Mucosa of rectum (tissue), 2 donors: Measurements from ENCODE around the gene OTULIN.
A peak's percentile ranks its signal among the peaks of the same experiment; 100 is the strongest.

Experiments
- H3K27ac ChIP-seq, 2 donors: one replicate each; pipeline ENCODE4 v1.7.0; 2013; ENCODE audit warnings: inconsistent platforms in 2 of 2, low read depth in 2 of 2, low read length in 2 of 2
- H3K27me3 ChIP-seq, 2 donors: one replicate each; pipeline ENCODE4 v1.7.0; 2013; ENCODE audit warnings: low read length in 2 of 2; ENCODE audit not compliant: control insufficient read depth in 2 of 2, insufficient read depth in 2 of 2
- H3K36me3 ChIP-seq, 2 donors: one replicate each; pipeline ENCODE4 v1.7.0; 2013; ENCODE audit warnings: low read length in 2 of 2; ENCODE audit not compliant: control insufficient read depth in 2 of 2, insufficient read depth in 2 of 2
- H3K4me1 ChIP-seq, 2 donors: one replicate each; pipeline ENCODE4 v1.7.0; 2013; ENCODE audit warnings: low read length in 2 of 2, mild to moderate bottlenecking in 1 of 2; ENCODE audit not compliant: control insufficient read depth in 2 of 2, insufficient read depth in 2 of 2
- H3K4me3 ChIP-seq, 2 donors: one replicate each; pipeline ENCODE4 v1.7.0; 2013; ENCODE audit warnings: low read length in 2 of 2
- H3K9ac ChIP-seq, 2 donors: one replicate each; pipeline ENCODE4 v1.7.0; 2013; ENCODE audit warnings: low read length in 2 of 2, low read depth in 1 of 2, mild to moderate bottlenecking in 1 of 2
- H3K9me3 ChIP-seq, 2 donors: one replicate each; pipeline ENCODE4 v1.7.0; 2013; ENCODE audit warnings: low read length in 2 of 2; ENCODE audit not compliant: control insufficient read depth in 2 of 2
- donor health status: healthy.
- donor health status: Normal muscosa, but diverticular disease.

OTULIN gene

GRCh38 chr5:14664270-14665100 is at the start of gene OTULIN:
TSS of gene OTULIN (plus strand) at chr5:14664718. CDS start at chr5:14664826, 108 bp downstream.
- Histone ChIP-seq H3K4me1 (peaks cover 23 to 27% of the 10 kb centered on the region in 2 donors), H3K4me3 (peak within 1 kb of the TSS; percentile 89 to 93), H3K27ac (peak within 1 kb of the TSS; percentile 94 to 95), H3K9me3 (no peaks in the 10 kb centered on the region), H3K9ac (peak within 1 kb of the TSS; percentile 87 to 91), H3K27me3 (no peaks in the 10 kb centered on the region), H3K36me3 (peaks cover 0 to 4% of the 10 kb centered on the region in 2 donors)

DNA sequence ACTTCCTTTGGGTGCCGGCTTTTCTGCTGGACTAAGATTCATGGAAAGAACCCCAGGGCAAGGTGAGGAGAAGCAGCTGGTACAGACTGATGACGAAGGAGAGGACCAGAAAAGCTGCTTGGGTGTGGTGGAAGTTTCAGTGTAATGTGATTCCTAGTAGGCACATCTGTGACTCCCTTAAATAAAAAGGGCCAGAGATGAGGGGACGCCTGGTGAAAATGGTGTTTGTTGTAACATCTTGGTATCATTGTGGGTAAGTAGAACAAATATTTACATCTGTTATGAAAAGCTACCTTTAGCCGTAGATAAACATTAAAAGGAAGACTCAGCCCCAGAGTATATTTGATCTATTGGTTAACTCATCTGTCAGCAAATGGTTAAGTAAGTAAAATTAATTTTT is 49.2 kb upstream of the OTULIN start:
- no peak overlapping the region for H3K27ac ChIP-seq
- H3K27me3 ChIP-seq, result no peaks in the 10 kb centered on the region
- H3K4me3 ChIP-seq, result no peak overlapping the region
- H3K36me3 ChIP-seq, result peaks cover 41 to 50% of the 10 kb centered on the region in 2 donors
- no peaks in the 10 kb centered on the region for H3K9me3 ChIP-seq
- H3K9ac ChIP-seq, result no peak overlapping the region
- H3K4me1 ChIP-seq, result no peaks in the 10 kb centered on the region

DNA sequence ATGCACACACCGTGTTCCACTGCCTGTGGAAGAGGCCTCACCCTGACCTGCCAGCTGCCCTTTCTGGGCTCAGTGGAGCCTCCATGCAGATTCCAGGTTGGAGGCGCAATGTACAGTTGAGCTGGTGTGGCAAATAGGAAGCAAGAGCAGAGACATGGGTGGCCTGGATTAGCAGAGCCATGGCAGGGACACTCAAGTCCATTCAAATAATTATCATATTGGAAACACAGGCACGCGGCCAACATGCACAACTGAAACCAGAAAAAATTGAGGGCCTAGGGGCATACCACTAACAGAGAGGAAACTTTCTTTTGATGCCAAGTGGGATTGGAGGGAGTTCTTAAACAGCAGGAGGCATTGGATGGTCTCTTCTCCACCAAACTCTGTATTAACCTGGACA is 47.1 kb upstream of the OTULIN start:
- H3K4me3 ChIP-seq, result no peak overlapping the region
- no peaks in the 10 kb centered on the region for H3K27me3 ChIP-seq
- H3K36me3 ChIP-seq, result peaks cover 28 to 34% of the 10 kb centered on the region in 2 donors
- H3K27ac ChIP-seq, result no peak overlapping the region
- H3K9me3 ChIP-seq, result no peaks in the 10 kb centered on the region
- H3K9ac ChIP-seq, result no peak overlapping the region
- no peaks in the 10 kb centered on the region for H3K4me1 ChIP-seq

- Histone ChIP-seq H3K36me3 (no peaks in the 10 kb centered on the region), H3K9me3 (no peaks in the 10 kb centered on the region), H3K9ac (no peak overlapping the region), H3K4me1 (no peaks in the 10 kb centered on the region), H3K27me3 (no peaks in the 10 kb centered on the region), H3K27ac (no peak overlapping the region), H3K4me3 (no peak overlapping the region)
Observed at GRCh38 chr5:14627270-14627669, 37.2 kb upstream of the OTULIN start.

DNA sequence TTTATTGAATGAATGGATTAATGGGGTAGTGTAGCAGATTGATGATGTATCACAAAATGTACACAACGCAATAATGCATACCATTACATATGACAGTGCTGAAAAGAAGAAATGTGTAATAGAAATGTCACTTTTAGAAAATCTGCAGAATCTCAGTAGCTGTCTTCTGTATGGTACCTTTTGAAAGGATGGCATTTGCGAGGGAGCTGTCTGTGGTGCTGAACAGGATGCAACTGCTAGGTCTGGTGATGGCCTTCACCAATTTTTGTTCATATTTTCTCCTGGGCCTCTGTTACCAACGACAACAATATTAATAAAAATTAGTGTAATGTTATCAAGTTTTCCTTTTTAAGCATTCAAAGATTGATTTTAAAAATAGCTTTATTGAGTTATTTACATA is 36.2 kb upstream of the OTULIN start:
- no peaks in the 10 kb centered on the region for H3K36me3 ChIP-seq
- no peaks in the 10 kb centered on the region for H3K9me3 ChIP-seq
- no peak overlapping the region for H3K4me3 ChIP-seq
- no peaks in the 10 kb centered on the region for H3K4me1 ChIP-seq
- H3K27ac ChIP-seq, result no peak overlapping the region
- no peak overlapping the region for H3K9ac ChIP-seq
- no peaks in the 10 kb centered on the region for H3K27me3 ChIP-seq

GRCh38 chr5:14630671-14631070 is 33.8 kb upstream of the OTULIN start:
- Histone ChIP-seq H3K4me3 (no peak overlapping the region), H3K27ac (no peak overlapping the region), H3K36me3 (no peaks in the 10 kb centered on the region), H3K9ac (no peak overlapping the region), H3K4me1 (no peaks in the 10 kb centered on the region), H3K27me3 (no peaks in the 10 kb centered on the region), H3K9me3 (no peaks in the 10 kb centered on the region)

- H3K36me3 ChIP-seq, result no peaks in the 10 kb centered on the region
- no peak overlapping the region for H3K9ac ChIP-seq
- no peak overlapping the region for H3K27ac ChIP-seq
- H3K4me3 ChIP-seq, result no peak overlapping the region
- H3K27me3 ChIP-seq, result no peaks in the 10 kb centered on the region
- no peaks in the 10 kb centered on the region for H3K9me3 ChIP-seq
- H3K4me1 ChIP-seq, result no peaks in the 10 kb centered on the region
Observed at GRCh38 chr5:14635656-14636055, 28.9 kb upstream of the OTULIN start.

- H3K9ac ChIP-seq, result no peak overlapping the region
- no peaks in the 10 kb centered on the region for H3K36me3 ChIP-seq
- H3K27ac ChIP-seq, result no peak overlapping the region
- no peaks in the 10 kb centered on the region for H3K4me1 ChIP-seq
- H3K9me3 ChIP-seq, result no peaks in the 10 kb centered on the region
- no peaks in the 10 kb centered on the region for H3K27me3 ChIP-seq
- no peak overlapping the region for H3K4me3 ChIP-seq
Observed at GRCh38 chr5:14640765-14641164, 23.8 kb upstream of the OTULIN start.

GRCh38 chr5:14644623-14645237 is 19.8 kb upstream of the OTULIN start:
- H3K9ac ChIP-seq, result no peak overlapping the region
- H3K4me3 ChIP-seq, result no peak overlapping the region
- no peaks in the 10 kb centered on the region for H3K27me3 ChIP-seq
- no peak overlapping the region for H3K27ac ChIP-seq
- H3K36me3 ChIP-seq, result no peaks in the 10 kb centered on the region
- H3K9me3 ChIP-seq, result no peaks in the 10 kb centered on the region
- peaks cover 0 to 2% of the 10 kb centered on the region in 2 donors for H3K4me1 ChIP-seq

- H3K36me3 ChIP-seq, result no peaks in the 10 kb centered on the region
- H3K4me1 ChIP-seq, result peaks cover 0 to 2% of the 10 kb centered on the region in 2 donors
- no peak overlapping the region for H3K27ac ChIP-seq
- no peak overlapping the region for H3K9ac ChIP-seq
- H3K4me3 ChIP-seq, result no peak overlapping the region
- no peaks in the 10 kb centered on the region for H3K9me3 ChIP-seq
- H3K27me3 ChIP-seq, result no peaks in the 10 kb centered on the region
Observed at GRCh38 chr5:14650052-14650451, 14.5 kb upstream of the OTULIN start.
